ENCODE data around the gene TRAPPC2.

Gene TRAPPC2

DNA sequence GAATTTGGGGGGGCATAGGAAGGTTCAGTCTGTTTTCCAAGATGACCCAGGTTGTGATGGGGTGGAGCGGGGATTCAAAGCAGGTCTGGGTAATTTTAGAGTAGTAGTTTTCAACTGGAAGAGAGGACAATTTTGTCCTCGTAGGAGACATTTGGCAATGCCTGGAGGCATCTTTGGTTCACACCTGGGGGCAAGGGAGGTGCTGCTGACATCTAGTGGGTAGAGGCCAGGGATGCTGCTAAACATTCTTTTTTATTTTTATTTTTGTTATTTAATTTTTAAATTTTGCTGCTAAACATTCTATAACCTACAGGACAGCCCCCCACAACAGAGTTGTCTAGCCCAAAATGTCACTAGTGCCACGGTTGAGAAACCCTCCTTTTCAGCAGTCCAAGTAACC is 43.6 kb downstream of the TRAPPC2 start:
- DNase-seq (ENCODE audit: extremely low read depth, low read depth), result no peak
- TF ChIP-seq, protein P1, sequence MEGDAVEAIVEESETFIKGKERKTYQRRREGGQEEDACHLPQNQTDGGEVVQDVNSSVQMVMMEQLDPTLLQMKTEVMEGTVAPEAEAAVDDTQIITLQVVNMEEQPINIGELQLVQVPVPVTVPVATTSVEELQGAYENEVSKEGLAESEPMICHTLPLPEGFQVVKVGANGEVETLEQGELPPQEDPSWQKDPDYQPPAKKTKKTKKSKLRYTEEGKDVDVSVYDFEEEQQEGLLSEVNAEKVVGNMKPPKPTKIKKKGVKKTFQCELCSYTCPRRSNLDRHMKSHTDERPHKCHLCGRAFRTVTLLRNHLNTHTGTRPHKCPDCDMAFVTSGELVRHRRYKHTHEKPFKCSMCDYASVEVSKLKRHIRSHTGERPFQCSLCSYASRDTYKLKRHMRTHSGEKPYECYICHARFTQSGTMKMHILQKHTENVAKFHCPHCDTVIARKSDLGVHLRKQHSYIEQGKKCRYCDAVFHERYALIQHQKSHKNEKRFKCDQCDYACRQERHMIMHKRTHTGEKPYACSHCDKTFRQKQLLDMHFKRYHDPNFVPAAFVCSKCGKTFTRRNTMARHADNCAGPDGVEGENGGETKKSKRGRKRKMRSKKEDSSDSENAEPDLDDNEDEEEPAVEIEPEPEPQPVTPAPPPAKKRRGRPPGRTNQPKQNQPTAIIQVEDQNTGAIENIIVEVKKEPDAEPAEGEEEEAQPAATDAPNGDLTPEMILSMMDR (IDR thresholded peaks at IDR 0.05; ENCODE audit: low read depth, low read length), result peak; percentile 7

DNA sequence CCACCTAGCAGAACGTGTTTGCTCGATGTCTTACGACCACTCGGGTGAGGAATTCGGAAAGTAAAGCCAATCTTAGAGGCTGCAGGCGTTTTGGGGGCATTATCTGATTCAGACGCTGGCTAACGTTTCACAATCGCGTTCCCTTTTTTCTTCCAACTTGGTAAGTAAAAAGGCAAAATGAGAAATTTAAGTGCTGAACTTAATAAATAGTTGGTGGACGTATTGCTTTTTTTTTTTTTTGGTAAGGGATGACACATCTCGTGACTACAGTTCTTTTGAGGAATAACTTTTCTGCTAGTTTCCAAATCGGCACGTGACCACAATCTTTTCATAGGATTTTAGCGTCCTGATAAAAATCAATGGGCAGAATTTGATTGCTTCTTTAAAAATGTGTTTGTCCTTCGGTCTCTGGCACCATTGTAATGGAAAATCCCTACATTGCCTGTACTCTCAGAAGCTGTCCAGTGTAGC is 44.6 kb downstream of the TRAPPC2 start:
- TF ChIP-seq, protein P1 (IDR thresholded peaks at IDR 0.05; ENCODE audit: low read depth, low read length), result no peak
- no peak for DNase-seq (ENCODE audit: extremely low read depth, low read depth)

DNA sequence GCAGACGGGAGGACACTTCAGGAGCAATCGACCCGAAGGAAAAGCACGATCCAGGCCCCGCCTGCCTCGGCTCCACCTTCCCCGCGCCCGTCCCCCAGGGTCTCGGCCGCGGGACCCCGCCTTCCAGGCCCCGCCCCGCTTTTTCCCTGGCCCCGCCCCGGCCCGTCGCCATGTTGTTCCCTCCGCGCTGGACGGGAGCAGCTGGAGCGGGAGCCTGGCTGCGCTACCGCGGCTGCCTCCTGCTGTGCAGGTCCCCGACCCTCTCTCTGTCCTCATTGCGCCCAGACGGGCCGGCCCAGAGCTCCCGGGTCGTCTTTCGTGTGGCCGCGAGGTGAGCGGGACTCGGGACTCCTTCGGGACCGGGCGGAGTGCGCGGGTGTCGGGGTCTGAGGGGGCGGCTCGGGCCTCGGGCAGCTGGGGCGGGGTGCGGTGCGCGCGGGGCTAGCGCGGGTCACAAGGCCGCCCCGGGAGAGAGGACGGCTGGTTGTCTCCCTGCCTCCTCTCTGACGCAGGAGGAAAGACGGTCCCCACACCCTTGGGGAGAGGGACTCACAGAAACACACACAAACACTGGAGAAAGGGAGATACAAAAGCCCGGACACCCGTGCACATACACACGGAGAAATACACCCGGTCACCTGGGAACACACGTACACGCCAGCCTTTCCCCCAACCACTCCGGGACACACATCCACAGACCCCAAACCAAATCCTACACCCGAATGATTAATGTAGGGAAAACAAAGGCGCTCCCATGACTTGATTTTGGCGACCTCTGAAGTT is 45.3 kb downstream of the TRAPPC2 start, which contains the start of gene RAB9A:
TSS of gene RAB9A (plus strand) at position 171 of the 783 bp plus-strand sequence. CDS start 19,619 bp downstream, outside the sequence.
- TF ChIP-seq, protein P1 (IDR thresholded peaks at IDR 0.05; ENCODE audit: low read depth, low read length), result no peak; the same call in none of the 2 replicates

DNA sequence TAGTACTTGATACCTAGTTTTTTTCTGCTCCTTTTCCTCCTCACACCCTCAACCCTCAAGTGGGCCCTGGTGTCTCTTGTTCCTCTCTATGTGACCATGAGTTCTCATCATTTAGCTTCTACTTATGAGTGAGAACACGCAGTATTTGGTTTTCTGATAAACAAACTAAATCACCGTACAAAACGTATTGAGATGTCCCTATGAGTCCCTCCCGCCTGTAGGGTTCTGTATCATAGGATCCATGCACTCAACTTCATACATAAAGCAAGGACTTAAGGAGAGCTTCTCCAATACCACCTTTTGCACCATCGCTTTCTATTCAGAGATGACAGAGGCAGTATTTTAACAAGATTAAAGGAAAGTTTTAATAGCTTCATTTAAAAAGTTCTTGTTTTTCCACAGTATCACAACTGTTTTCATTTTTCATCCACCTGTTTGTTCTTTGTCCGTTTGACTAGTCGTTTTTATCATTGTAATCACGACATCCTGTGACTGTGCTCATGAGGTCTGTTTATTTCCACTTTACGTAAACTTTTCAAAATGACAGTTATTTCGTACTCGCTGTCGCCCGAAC is 45.9 kb downstream of the TRAPPC2 start:
- DNase-seq (ENCODE audit: extremely low read depth, low read depth), result no peak
- TF ChIP-seq, protein P1 (IDR thresholded peaks at IDR 0.05; ENCODE audit: low read depth, low read length), result no peak

More for the DNA sequence above, 45.3 kb downstream of the TRAPPC2 start, which contains the start of gene RAB9A:
- DNase-seq (ENCODE audit: extremely low read depth, low read depth), result peak; percentile 28

DNA sequence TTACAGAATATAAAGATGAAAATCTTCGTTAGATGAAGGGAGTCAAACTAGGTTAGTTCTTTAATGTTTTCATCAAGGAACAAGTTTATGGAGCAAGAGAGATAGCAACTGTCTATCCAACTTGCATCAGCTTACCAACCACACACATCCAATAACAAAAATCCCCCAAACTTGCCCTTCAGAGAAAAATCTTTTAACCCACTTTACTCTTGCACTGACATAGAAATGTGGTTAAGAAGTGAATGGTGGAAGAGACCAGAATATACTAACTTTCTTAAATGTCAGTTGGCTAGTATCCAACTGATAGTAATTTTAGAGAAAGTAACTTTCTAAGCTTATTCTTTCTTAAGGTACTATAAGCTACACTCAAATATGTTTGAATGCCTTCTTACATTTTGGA is 47.2 kb downstream of the TRAPPC2 start:
- TF ChIP-seq, protein P1 (IDR thresholded peaks at IDR 0.05; ENCODE audit: low read depth, low read length), result no peak
- no peak for DNase-seq (ENCODE audit: extremely low read depth, low read depth)

DNA sequence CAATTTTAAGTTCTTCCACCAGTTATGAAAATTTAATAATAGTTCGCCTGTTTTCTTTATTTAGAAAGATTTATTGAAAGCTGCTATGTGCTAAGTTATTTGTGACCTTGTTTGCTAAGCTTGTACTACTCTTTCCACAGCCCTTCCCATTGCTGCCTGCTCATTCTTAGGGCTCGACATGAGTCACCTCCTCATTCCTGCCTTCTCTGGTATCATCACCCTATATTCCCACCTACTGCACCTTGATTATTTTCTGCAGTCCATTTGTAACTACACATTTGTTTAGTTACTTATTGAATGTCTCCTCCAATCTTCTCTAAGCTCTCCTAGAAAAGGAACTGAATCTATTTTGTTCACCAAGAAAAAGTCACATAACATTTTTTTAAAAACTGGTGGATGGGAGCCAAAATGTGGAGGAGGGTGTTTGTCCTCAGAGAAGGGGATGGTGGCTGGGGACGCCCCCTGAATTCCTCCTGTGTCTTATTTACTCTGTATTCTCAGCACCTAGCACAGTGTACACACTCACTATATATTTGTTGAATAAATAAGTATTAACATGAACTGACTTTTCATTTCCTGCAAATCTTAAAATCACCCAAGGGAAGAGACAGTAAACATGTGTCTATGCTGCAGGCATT is 49.2 kb downstream of the TRAPPC2 start:
- TF ChIP-seq, protein P1 (IDR thresholded peaks at IDR 0.05; ENCODE audit: low read depth, low read length), result no peak
- no peak for DNase-seq (ENCODE audit: extremely low read depth, low read depth)

DNA sequence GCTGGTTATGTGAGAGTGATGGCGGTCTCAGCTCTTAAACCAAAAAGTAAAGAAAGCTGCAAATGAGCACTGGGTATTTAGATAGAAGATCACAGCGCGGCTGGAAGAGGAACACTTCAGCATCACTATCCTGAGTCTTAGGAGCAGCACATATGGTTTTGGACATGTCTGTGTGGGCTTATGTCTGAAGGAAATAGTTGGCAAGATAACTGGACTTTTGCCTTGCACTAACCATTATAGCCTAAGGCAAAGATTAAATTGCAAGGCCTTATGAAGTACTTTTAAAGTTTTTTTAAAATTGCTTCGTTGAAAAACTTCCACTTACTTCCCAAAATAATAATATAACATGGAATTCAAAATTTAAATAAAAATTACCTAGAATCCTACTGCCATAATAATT is 50.1 kb downstream of the TRAPPC2 start:
- DNase-seq (ENCODE audit: extremely low read depth, low read depth), result no peak
- TF ChIP-seq, protein P1 (IDR thresholded peaks at IDR 0.05; ENCODE audit: low read depth, low read length), result no peak
